CD1c-positive myeloid dendritic cell (primary cell): ENCODE data around the gene CNOT4.
A peak's percentile ranks its signal among the peaks of the same experiment; 100 is the strongest.

ENCODE experiments used
- DNase-seq: peaks from one replicate; pipeline ENCODE4 v3.0.0-alpha.2; 2016; ENCODE audit errors: extremely low spot score

CNOT4 gene

GRCh38 chr7:135459076-135459475 lies 50.8 kb downstream of the CNOT4 start:
- DNase-seq, result no peak

GRCh38 chr7:135454060-135454459 lies 55.8 kb downstream of the CNOT4 start:
- no peak for DNase-seq

GRCh38 chr7:135449436-135449835 lies 60.5 kb downstream of the CNOT4 start:
- no peak for DNase-seq

GRCh38 chr7:135448753-135449152 lies 61.1 kb downstream of the CNOT4 start:
- no peak for DNase-seq

- no peak for DNase-seq
Observed at GRCh38 chr7:135447748-135448147, 62.2 kb downstream of the CNOT4 start.

GRCh38 chr7:135445690-135446089 lies 64.2 kb downstream of the CNOT4 start:
- DNase-seq, result no peak

- DNase-seq, result peak; percentile 6
Observed at GRCh38 chr7:135445266-135445665, 64.6 kb downstream of the CNOT4 start.

GRCh38 chr7:135441791-135442190 lies 68.1 kb downstream of the CNOT4 start:
- no peak for DNase-seq

GRCh38 chr7:135434047-135434446 lies 75.9 kb downstream of the CNOT4 start:
- DNase-seq, result no peak

GRCh38 chr7:135430626-135431025 lies 79.3 kb downstream of the CNOT4 start:
- no peak for DNase-seq

- DNase-seq, result peak; percentile 19
Observed at GRCh38 chr7:135428879-135429278, 81.0 kb downstream of the CNOT4 start.

GRCh38 chr7:135428011-135428410 lies 81.9 kb downstream of the CNOT4 start:
- DNase-seq, result no peak

GRCh38 chr7:135427166-135427565 lies 82.7 kb downstream of the CNOT4 start:
- DNase-seq, result no peak

GRCh38 chr7:135425036-135425435 lies 84.9 kb downstream of the CNOT4 start:
- no peak for DNase-seq

- DNase-seq, result no peak
Observed at GRCh38 chr7:135420786-135421185, 89.1 kb downstream of the CNOT4 start.

GRCh38 chr7:135416431-135416830 lies 93.5 kb downstream of the CNOT4 start:
- DNase-seq, result no peak

- DNase-seq, result peak; percentile 26
Observed at GRCh38 chr7:135414850-135415439, 95.0 kb downstream of the CNOT4 start.

GRCh38 chr7:135414208-135414607 lies 95.7 kb downstream of the CNOT4 start:
- no peak for DNase-seq

GRCh38 chr7:135411098-135411497 lies 98.8 kb downstream of the CNOT4 start:
- DNase-seq, result no peak

- no peak for DNase-seq
Observed at GRCh38 chr7:135410543-135410942, 99.4 kb downstream of the CNOT4 start.

- no peak for DNase-seq
Observed at GRCh38 chr7:135409845-135410542, 99.9 kb downstream of the CNOT4 start.

- no peak for DNase-seq
Observed at GRCh38 chr7:135407884-135408283, 102.0 kb downstream of the CNOT4 start.

GRCh38 chr7:135406918-135407317 lies 103.0 kb downstream of the CNOT4 start:
- no peak for DNase-seq

- DNase-seq, result no peak
Observed at GRCh38 chr7:135405969-135406368, 103.9 kb downstream of the CNOT4 start.
